ENCODE measurements around the gene GALNT2. TPM values are rescaled to one million over a fixed set of nuclear protein-coding genes. Genes with fewer than 3 reads are reported as not detected.
A peak's percentile ranks its signal among the peaks of the same experiment; 100 is the strongest.

GALNT2 gene
- polyA plus RNA-seq, 1 donor = 47.1 TPM

- Histone ChIP-seq H3K9me3 (ENCODE audit: control insufficient read depth, low read depth, low read length) (no peaks in the 10 kb centered on the region), H3K4me3 (ENCODE audit: low read length) (no peak overlapping the region), H3K27me3 (ENCODE audit: control insufficient read depth, insufficient read depth, low read length) (no peaks in the 10 kb centered on the region), H3K27ac (ENCODE audit: low read length) (no peak overlapping the region), H3K36me3 (ENCODE audit: control insufficient read depth, insufficient read depth, low read length) (peaks cover 3% of the 10 kb centered on the region), H3K4me1 (ENCODE audit: control insufficient read depth, insufficient read depth, low read length) (peaks cover 36% of the 10 kb centered on the region)
- WGBS (ENCODE audit: insufficient coverage, low lambda C conversion rate) = 83% methylated on average over 1 of the region's 4 CpGs
- no peak for DNase-seq
Observed at GRCh38 chr1:230102472-230102871, 35.4 kb downstream of the GALNT2 start.

- peaks cover 36% of the 10 kb centered on the region for H3K4me1 ChIP-seq (ENCODE audit: control insufficient read depth, insufficient read depth, low read length)
- peaks cover 3% of the 10 kb centered on the region for H3K36me3 ChIP-seq (ENCODE audit: control insufficient read depth, insufficient read depth, low read length)
- H3K27me3 ChIP-seq (ENCODE audit: control insufficient read depth, insufficient read depth, low read length) = no peaks in the 10 kb centered on the region
- WGBS (ENCODE audit: insufficient coverage, low lambda C conversion rate) = 100% methylated on average over 1 of the region's 5 CpGs
- no peak for DNase-seq
- no peaks in the 10 kb centered on the region for H3K9me3 ChIP-seq (ENCODE audit: control insufficient read depth, low read depth, low read length)
- no peak overlapping the region for H3K4me3 ChIP-seq (ENCODE audit: low read length)
- H3K27ac ChIP-seq (ENCODE audit: low read length) = no peak overlapping the region
Observed at GRCh38 chr1:230103306-230104173, 36.5 kb downstream of the GALNT2 start.

GRCh38 chr1:230104395-230105244 lies 37.6 kb downstream of the GALNT2 start:
- no peaks in the 10 kb centered on the region for H3K27me3 ChIP-seq (ENCODE audit: control insufficient read depth, insufficient read depth, low read length)
- peak; percentile 92 to 95 for DNase-seq
- H3K4me3 ChIP-seq (ENCODE audit: low read length) = no peak overlapping the region
- H3K36me3 ChIP-seq (ENCODE audit: control insufficient read depth, insufficient read depth, low read length) = no peaks in the 10 kb centered on the region
- H3K9me3 ChIP-seq (ENCODE audit: control insufficient read depth, low read depth, low read length) = no peaks in the 10 kb centered on the region
- peak overlapping the region; percentile 84 for H3K27ac ChIP-seq (ENCODE audit: low read length)
- H3K4me1 ChIP-seq (ENCODE audit: control insufficient read depth, insufficient read depth, low read length) = peaks cover 36% of the 10 kb centered on the region
- WGBS (ENCODE audit: insufficient coverage, low lambda C conversion rate) = no CpG with 5 or more reads among the region's 19 CpGs

GRCh38 chr1:230105245-230105753 lies 38.3 kb downstream of the GALNT2 start:
- no peaks in the 10 kb centered on the region for H3K27me3 ChIP-seq (ENCODE audit: control insufficient read depth, insufficient read depth, low read length)
- no peaks in the 10 kb centered on the region for H3K36me3 ChIP-seq (ENCODE audit: control insufficient read depth, insufficient read depth, low read length)
- H3K9me3 ChIP-seq (ENCODE audit: control insufficient read depth, low read depth, low read length) = no peaks in the 10 kb centered on the region
- H3K27ac ChIP-seq (ENCODE audit: low read length) = peak overlapping the region; percentile 84
- H3K4me3 ChIP-seq (ENCODE audit: low read length) = no peak overlapping the region
- H3K4me1 ChIP-seq (ENCODE audit: control insufficient read depth, insufficient read depth, low read length) = peaks cover 42% of the 10 kb centered on the region
- no CpG with 5 or more reads among the region's 12 CpGs for WGBS (ENCODE audit: insufficient coverage, low lambda C conversion rate)
- no peak for DNase-seq

- no CpG with 5 or more reads among the region's 10 CpGs for WGBS (ENCODE audit: insufficient coverage, low lambda C conversion rate)
- no peaks in the 10 kb centered on the region for H3K27me3 ChIP-seq (ENCODE audit: control insufficient read depth, insufficient read depth, low read length)
- H3K4me1 ChIP-seq (ENCODE audit: control insufficient read depth, insufficient read depth, low read length) = peaks cover 49% of the 10 kb centered on the region
- no peaks in the 10 kb centered on the region for H3K9me3 ChIP-seq (ENCODE audit: control insufficient read depth, low read depth, low read length)
- peak overlapping the region; percentile 84 for H3K27ac ChIP-seq (ENCODE audit: low read length)
- DNase-seq = peak; percentile 87 to 93
- no peaks in the 10 kb centered on the region for H3K36me3 ChIP-seq (ENCODE audit: control insufficient read depth, insufficient read depth, low read length)
- H3K4me3 ChIP-seq (ENCODE audit: low read length) = no peak overlapping the region
Observed at GRCh38 chr1:230105754-230106625, 39.0 kb downstream of the GALNT2 start.

GRCh38 chr1:230107941-230108340 lies 40.9 kb downstream of the GALNT2 start:
- H3K27ac ChIP-seq (ENCODE audit: low read length) = no peak overlapping the region
- 90% methylated on average over 2 of the region's 6 CpGs for WGBS (ENCODE audit: insufficient coverage, low lambda C conversion rate)
- no peaks in the 10 kb centered on the region for H3K27me3 ChIP-seq (ENCODE audit: control insufficient read depth, insufficient read depth, low read length)
- H3K36me3 ChIP-seq (ENCODE audit: control insufficient read depth, insufficient read depth, low read length) = no peaks in the 10 kb centered on the region
- H3K4me3 ChIP-seq (ENCODE audit: low read length) = no peak overlapping the region
- no peaks in the 10 kb centered on the region for H3K9me3 ChIP-seq (ENCODE audit: control insufficient read depth, low read depth, low read length)
- DNase-seq = no peak
- H3K4me1 ChIP-seq (ENCODE audit: control insufficient read depth, insufficient read depth, low read length) = peaks cover 62% of the 10 kb centered on the region

- 100% methylated on average over 1 of the region's 12 CpGs for WGBS (ENCODE audit: insufficient coverage, low lambda C conversion rate)
- H3K27ac ChIP-seq (ENCODE audit: low read length) = no peak overlapping the region
Observed at GRCh38 chr1:230108580-230108979, 41.5 kb downstream of the GALNT2 start.

GRCh38 chr1:230109066-230109465 lies 42.0 kb downstream of the GALNT2 start:
- H3K4me1 ChIP-seq (ENCODE audit: control insufficient read depth, insufficient read depth, low read length) = peaks cover 68% of the 10 kb centered on the region
- H3K27me3 ChIP-seq (ENCODE audit: control insufficient read depth, insufficient read depth, low read length) = no peaks in the 10 kb centered on the region
- H3K9me3 ChIP-seq (ENCODE audit: control insufficient read depth, low read depth, low read length) = no peaks in the 10 kb centered on the region
- H3K36me3 ChIP-seq (ENCODE audit: control insufficient read depth, insufficient read depth, low read length) = peaks cover 2% of the 10 kb centered on the region
- H3K4me3 ChIP-seq (ENCODE audit: low read length) = no peak overlapping the region
- no peak overlapping the region for H3K27ac ChIP-seq (ENCODE audit: low read length)
- WGBS (ENCODE audit: insufficient coverage, low lambda C conversion rate) = no CpG with 5 or more reads among the region's 11 CpGs
- DNase-seq = no peak

More at GRCh38 chr1:230108580-230108979, 41.5 kb downstream of the GALNT2 start:
- H3K4me3 ChIP-seq (ENCODE audit: low read length) = no peak overlapping the region
- no peak for DNase-seq
- peaks cover 69% of the 10 kb centered on the region for H3K4me1 ChIP-seq (ENCODE audit: control insufficient read depth, insufficient read depth, low read length)
- no peaks in the 10 kb centered on the region for H3K9me3 ChIP-seq (ENCODE audit: control insufficient read depth, low read depth, low read length)
- H3K27me3 ChIP-seq (ENCODE audit: control insufficient read depth, insufficient read depth, low read length) = no peaks in the 10 kb centered on the region
- no peaks in the 10 kb centered on the region for H3K36me3 ChIP-seq (ENCODE audit: control insufficient read depth, insufficient read depth, low read length)

- no peaks in the 10 kb centered on the region for H3K27me3 ChIP-seq (ENCODE audit: control insufficient read depth, insufficient read depth, low read length)
- H3K36me3 ChIP-seq (ENCODE audit: control insufficient read depth, insufficient read depth, low read length) = peaks cover 5% of the 10 kb centered on the region
- WGBS (ENCODE audit: insufficient coverage, low lambda C conversion rate) = 60% methylated on average over 1 of the region's 11 CpGs
- peaks cover 58% of the 10 kb centered on the region for H3K4me1 ChIP-seq (ENCODE audit: control insufficient read depth, insufficient read depth, low read length)
- no peaks in the 10 kb centered on the region for H3K9me3 ChIP-seq (ENCODE audit: control insufficient read depth, low read depth, low read length)
- H3K27ac ChIP-seq (ENCODE audit: low read length) = peak overlapping the region; percentile 74
- DNase-seq = peak; percentile 83 to 90
- no peak overlapping the region for H3K4me3 ChIP-seq (ENCODE audit: low read length)
Observed at GRCh38 chr1:230109895-230110667, 43.0 kb downstream of the GALNT2 start.
